Natural killer cell (primary cell): ENCODE measurements around the gene VASN. TPM values are rescaled to one million over a fixed set of nuclear protein-coding genes. Genes with fewer than 3 reads are reported as not detected.

Experiments
- ATAC-seq, 3 donors: fragments of 150-1000 bp in 2 of 3; fragments of 200-7000 bp in 1 of 3; cut with Tn5 transposase; 1 replicate in 1 of 3; 2 replicates in 2 of 3; pipeline ENCODE4 v1.10.0; 2021; ENCODE audit warnings: mild to moderate bottlenecking in 2 of 3, moderate library complexity in 2 of 3
- DNase-seq, 2 donors: peaks; one replicate each; pipeline versions ENCODE4 v3.0.0 to v3.0.0-alpha.2; 2013 to 2021; ENCODE audit warnings: mixed read lengths in 1 of 2
- H3K27ac ChIP-seq: one replicate; pipeline ENCODE4 v1.5.1; 2013; ENCODE audit warnings: mild to moderate bottlenecking, low read length
- H3K27me3 ChIP-seq: one replicate; pipeline ENCODE4 v1.6.1; 2013; ENCODE audit warnings: low read length; ENCODE audit not compliant: control insufficient read depth, insufficient read depth
- H3K36me3 ChIP-seq: one replicate; pipeline ENCODE4 v1.6.1; 2013; ENCODE audit warnings: low read length; ENCODE audit not compliant: control insufficient read depth, insufficient read depth
- H3K4me1 ChIP-seq: one replicate; pipeline ENCODE4 v1.6.1; 2013; ENCODE audit warnings: low read length; ENCODE audit not compliant: control insufficient read depth, insufficient read depth
- H3K4me3 ChIP-seq: one replicate; pipeline ENCODE4 v1.5.1; 2013; ENCODE audit warnings: low read length
- H3K9me3 ChIP-seq: one replicate; pipeline ENCODE4 v1.6.1; 2013; ENCODE audit warnings: low read length; ENCODE audit not compliant: control insufficient read depth, insufficient read depth
- H3K27ac Mint-ChIP-seq, 2 donors: one replicate each; pipeline ENCODE4 v1.8.0; 2022; ENCODE audit warnings: mild to moderate bottlenecking in 2 of 2, mixed read lengths in 2 of 2, moderate library complexity in 1 of 2
- H3K27me3 Mint-ChIP-seq, 2 donors: one replicate each; pipeline ENCODE4 v1.8.0; 2022; ENCODE audit warnings: low read depth in 2 of 2, mixed read lengths in 2 of 2
- H3K36me3 Mint-ChIP-seq: one replicate; pipeline ENCODE4 v1.8.0; 2022; ENCODE audit warnings: mixed read lengths
- H3K4me1 Mint-ChIP-seq, 2 donors: one replicate each; pipeline ENCODE4 v1.8.0; 2022; ENCODE audit warnings: mixed read lengths in 2 of 2
- H3K4me3 Mint-ChIP-seq: one replicate; pipeline ENCODE4 v1.8.0; 2022; ENCODE audit warnings: mild to moderate bottlenecking, moderate library complexity, mixed read lengths
- H3K9me3 Mint-ChIP-seq, 2 donors: one replicate each; pipeline ENCODE4 v1.8.0; 2022; ENCODE audit warnings: mixed read lengths in 2 of 2
- CTCF ChIP-seq: fragments of 200-600 bp; IDR thresholded peaks from one replicate; pipeline ENCODE4 v1.8.0; 2022; ENCODE audit warnings: antibody characterized with exemption
- WGBS: methylation state at CpG from one replicate; pipeline ENCODE4 v1.1.7; 2013; ENCODE audit warnings: missing lambda C conversion rate; ENCODE audit not compliant: insufficient coverage; 5-methylcytosine and 5-hydroxymethylcytosine counted together
- intact Hi-C: fragments of 100-400 bp; cut with micrococcal nuclease; formaldehyde crosslinking; loops from one replicate; pipeline ENCODE4 v1.14.2; 2022
- total RNA-seq, 4 donors: library from RNA; stranded (reverse); fragments of 120-200 nt in 1 of 4; gene quantifications; one replicate each; pipeline versions ENCODE4 v1.2.3 to v1.2.4, GENCODE V29; 2013 to 2022

VASN gene
- total RNA-seq, 3 donors from 2014 or later (not counting 1 experiment from before 2014, with no cell fraction given) = 0.35 to 0.93 (median 0.78) TPM

DNA sequence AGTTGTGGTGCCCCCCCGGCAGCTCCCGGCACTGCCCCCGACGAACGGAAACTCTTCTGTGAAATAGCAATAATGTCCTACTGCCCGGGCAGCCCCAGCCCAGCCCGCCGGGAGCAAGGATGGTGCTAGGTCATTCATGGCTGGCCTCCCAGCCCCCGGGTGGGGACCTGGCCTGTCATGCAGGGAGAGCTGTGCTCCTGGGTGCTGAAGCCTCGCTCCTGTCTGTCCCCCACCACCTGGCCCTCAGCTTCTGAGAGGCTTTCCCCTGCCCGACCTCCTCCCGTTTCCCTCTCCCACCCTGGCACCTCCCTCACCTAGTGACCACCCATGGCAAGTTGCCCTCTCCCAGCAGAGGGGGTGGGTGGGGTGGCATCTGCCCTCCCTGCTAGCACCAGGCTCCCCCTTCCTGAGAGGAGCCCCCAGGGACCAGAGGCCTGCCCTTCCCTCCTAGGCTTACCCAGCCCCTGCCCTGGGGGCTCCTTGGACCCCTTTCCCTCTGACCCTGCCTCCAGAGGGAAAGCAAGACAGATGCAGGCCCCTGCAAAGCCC, 34.0 kb upstream of the VASN start:
- Mint-ChIP-seq H3K4me3 (no peak overlapping the region), H3K27ac (no peak overlapping the region), H3K4me1 (no peaks in the 10 kb centered on the region), H3K9me3 (no peaks in the 10 kb centered on the region), H3K36me3 (no peaks in the 10 kb centered on the region), H3K27me3 (no peaks in the 10 kb centered on the region)
- no peak for DNase-seq
- Histone ChIP-seq H3K9me3 (no peaks in the 10 kb centered on the region), H3K27me3 (no peaks in the 10 kb centered on the region), H3K36me3 (peaks cover 22% of the 10 kb centered on the region), H3K4me3 (no peak overlapping the region), H3K27ac (no peak overlapping the region), H3K4me1 (no peaks in the 10 kb centered on the region)
- WGBS = 95% methylated on average over 10 of the region's 12 CpGs
- TF ChIP-seq CTCF = no peak
- intact Hi-C loops = no loop called here
- ATAC-seq = no peak

DNA sequence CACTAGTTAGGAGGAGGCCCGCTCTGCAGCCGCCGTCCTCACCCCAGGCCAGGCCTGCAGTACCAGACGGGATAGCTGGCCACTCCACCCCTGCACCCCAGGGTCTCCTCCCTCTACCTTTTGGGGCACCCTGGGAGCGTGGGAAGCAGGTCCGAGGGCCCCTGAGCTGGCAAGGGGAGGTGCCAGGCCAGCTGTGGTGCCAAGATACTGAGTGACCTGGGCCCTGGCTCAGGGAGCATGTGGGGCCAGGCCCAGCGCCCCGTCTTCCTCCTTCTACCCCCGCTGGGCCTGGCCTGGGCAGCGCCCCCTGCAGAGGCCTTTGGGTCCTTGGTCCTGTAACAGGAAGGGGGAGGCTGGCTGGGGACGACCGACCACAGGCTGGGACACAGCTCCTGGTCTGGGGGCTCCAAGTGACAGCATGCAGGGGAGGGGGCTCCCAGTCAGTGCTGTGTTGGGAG, 33.5 kb upstream of the VASN start:
- Histone ChIP-seq H3K9me3 (no peaks in the 10 kb centered on the region), H3K4me3 (no peak overlapping the region), H3K36me3 (peaks cover 24% of the 10 kb centered on the region), H3K27ac (no peak overlapping the region), H3K27me3 (no peaks in the 10 kb centered on the region), H3K4me1 (no peaks in the 10 kb centered on the region)
- intact Hi-C loops = no loop called here
- ATAC-seq (no peak), DNase-seq (no peak)
- Mint-ChIP-seq H3K27me3 (no peaks in the 10 kb centered on the region), H3K4me3 (no peak overlapping the region), H3K36me3 (no peaks in the 10 kb centered on the region), H3K9me3 (no peaks in the 10 kb centered on the region), H3K4me1 (no peaks in the 10 kb centered on the region), H3K27ac (no peak overlapping the region)
- 94% methylated on average over 12 of the region's 12 CpGs for WGBS
- TF ChIP-seq CTCF = no peak

GRCh38 chr16:4338712-4339299, 32.8 kb upstream of the VASN start:
- H3K27me3 Mint-ChIP-seq = no peaks in the 10 kb centered on the region
- 97% methylated on average over 10 of the region's 10 CpGs for WGBS
- H3K4me1 Mint-ChIP-seq = peaks cover 0 to 3% of the 10 kb centered on the region in 2 donors
- H3K4me3 ChIP-seq = no peak overlapping the region
- H3K9me3 ChIP-seq = no peaks in the 10 kb centered on the region
- H3K36me3 ChIP-seq = peaks cover 24% of the 10 kb centered on the region
- DNase-seq (no peak), ATAC-seq (no peak)
- H3K4me1 ChIP-seq = no peaks in the 10 kb centered on the region
- no peak overlapping the region for H3K27ac Mint-ChIP-seq
- intact Hi-C loops = no loop called here
- no peaks in the 10 kb centered on the region for H3K27me3 ChIP-seq
- no peak overlapping the region for H3K4me3 Mint-ChIP-seq
- H3K36me3 Mint-ChIP-seq = no peaks in the 10 kb centered on the region
- no peak overlapping the region for H3K27ac ChIP-seq
- H3K9me3 Mint-ChIP-seq = no peaks in the 10 kb centered on the region
- TF ChIP-seq CTCF = no peak

GRCh38 chr16:4339455-4339854, 32.2 kb upstream of the VASN start:
- H3K4me3 Mint-ChIP-seq = no peak overlapping the region
- DNase-seq (no peak), ATAC-seq (no peak)
- 95% methylated on average over 10 of the region's 10 CpGs for WGBS
- H3K27me3 Mint-ChIP-seq = no peaks in the 10 kb centered on the region
- no peaks in the 10 kb centered on the region for H3K9me3 Mint-ChIP-seq
- H3K27ac Mint-ChIP-seq = no peak overlapping the region
- no peak overlapping the region for H3K4me3 ChIP-seq
- peaks cover 0 to 5% of the 10 kb centered on the region in 2 donors for H3K4me1 Mint-ChIP-seq
- TF ChIP-seq CTCF = no peak
- intact Hi-C loops = no loop called here
- H3K4me1 ChIP-seq = no peaks in the 10 kb centered on the region
- H3K36me3 ChIP-seq = peaks cover 24% of the 10 kb centered on the region
- H3K27me3 ChIP-seq = no peaks in the 10 kb centered on the region
- H3K27ac ChIP-seq = no peak overlapping the region
- H3K36me3 Mint-ChIP-seq = no peaks in the 10 kb centered on the region
- H3K9me3 ChIP-seq = no peaks in the 10 kb centered on the region
